ENCODE measurements around the gene CYLD.

The CYLD gene

DNA sequence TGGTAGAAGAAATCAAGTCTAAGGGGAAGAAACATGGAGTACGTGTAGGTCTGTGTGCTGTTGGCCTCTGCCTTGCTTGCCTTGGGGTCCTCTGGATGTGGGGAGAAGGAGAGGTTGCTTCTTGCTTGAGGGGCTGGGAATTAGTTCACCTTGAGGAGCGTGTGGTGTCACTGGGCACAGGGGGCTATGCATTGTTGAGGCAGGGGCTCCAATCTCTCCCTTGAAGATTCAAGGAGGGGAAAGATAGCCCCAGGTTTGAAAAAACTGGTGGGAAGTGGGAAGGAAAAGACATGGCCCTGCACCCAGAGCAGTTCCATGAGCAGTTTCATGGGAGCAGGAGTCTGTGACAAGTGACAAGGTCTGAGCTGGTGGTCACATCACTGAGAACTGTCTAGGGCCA is 103.4 kb downstream of the CYLD start:
- no peaks in the 10 kb centered on the region for H3K36me3 ChIP-seq
- no peak overlapping the region for H3K27ac ChIP-seq
- TF ChIP-seq, protein P1, sequence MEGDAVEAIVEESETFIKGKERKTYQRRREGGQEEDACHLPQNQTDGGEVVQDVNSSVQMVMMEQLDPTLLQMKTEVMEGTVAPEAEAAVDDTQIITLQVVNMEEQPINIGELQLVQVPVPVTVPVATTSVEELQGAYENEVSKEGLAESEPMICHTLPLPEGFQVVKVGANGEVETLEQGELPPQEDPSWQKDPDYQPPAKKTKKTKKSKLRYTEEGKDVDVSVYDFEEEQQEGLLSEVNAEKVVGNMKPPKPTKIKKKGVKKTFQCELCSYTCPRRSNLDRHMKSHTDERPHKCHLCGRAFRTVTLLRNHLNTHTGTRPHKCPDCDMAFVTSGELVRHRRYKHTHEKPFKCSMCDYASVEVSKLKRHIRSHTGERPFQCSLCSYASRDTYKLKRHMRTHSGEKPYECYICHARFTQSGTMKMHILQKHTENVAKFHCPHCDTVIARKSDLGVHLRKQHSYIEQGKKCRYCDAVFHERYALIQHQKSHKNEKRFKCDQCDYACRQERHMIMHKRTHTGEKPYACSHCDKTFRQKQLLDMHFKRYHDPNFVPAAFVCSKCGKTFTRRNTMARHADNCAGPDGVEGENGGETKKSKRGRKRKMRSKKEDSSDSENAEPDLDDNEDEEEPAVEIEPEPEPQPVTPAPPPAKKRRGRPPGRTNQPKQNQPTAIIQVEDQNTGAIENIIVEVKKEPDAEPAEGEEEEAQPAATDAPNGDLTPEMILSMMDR (IDR thresholded peaks at IDR 0.05; ENCODE audit: low read depth, low read length) = no peak
- no peaks in the 10 kb centered on the region for H3K9me3 ChIP-seq (ENCODE audit: severe bottlenecking)
- no peak overlapping the region for H3K4me3 ChIP-seq (ENCODE audit: low read depth, low read length)
- H3K27me3 ChIP-seq (ENCODE audit: insufficient read depth, low read depth, severe bottlenecking) = no peaks in the 10 kb centered on the region
- no peak for DNase-seq

DNA sequence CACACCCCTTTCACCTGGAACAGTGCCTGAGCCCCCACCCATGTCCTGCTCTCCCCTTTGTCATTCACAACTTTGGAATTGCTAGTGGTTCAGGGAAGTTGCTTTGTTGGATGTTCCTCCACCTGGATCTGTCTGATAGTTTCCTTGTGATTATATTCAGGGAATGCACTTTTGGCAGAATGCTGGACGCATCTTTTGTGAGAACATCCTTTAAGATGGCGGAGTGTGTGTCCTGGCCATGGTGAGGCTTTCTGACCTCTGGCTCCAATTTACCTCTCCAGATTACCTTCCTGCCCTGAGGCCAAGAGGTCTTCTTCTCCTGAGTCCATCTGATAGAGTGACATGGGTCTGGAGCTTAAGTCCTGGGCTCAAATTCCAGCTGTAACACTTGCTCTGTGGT is 104.6 kb downstream of the CYLD start:
- H3K36me3 ChIP-seq = no peaks in the 10 kb centered on the region
- H3K27me3 ChIP-seq (ENCODE audit: insufficient read depth, low read depth, severe bottlenecking) = no peaks in the 10 kb centered on the region
- TF ChIP-seq, protein P1 (IDR thresholded peaks at IDR 0.05; ENCODE audit: low read depth, low read length) = no peak
- no peak for DNase-seq
- no peak overlapping the region for H3K27ac ChIP-seq
- H3K9me3 ChIP-seq (ENCODE audit: severe bottlenecking) = no peaks in the 10 kb centered on the region
- H3K4me3 ChIP-seq (ENCODE audit: low read depth, low read length) = no peak overlapping the region

DNA sequence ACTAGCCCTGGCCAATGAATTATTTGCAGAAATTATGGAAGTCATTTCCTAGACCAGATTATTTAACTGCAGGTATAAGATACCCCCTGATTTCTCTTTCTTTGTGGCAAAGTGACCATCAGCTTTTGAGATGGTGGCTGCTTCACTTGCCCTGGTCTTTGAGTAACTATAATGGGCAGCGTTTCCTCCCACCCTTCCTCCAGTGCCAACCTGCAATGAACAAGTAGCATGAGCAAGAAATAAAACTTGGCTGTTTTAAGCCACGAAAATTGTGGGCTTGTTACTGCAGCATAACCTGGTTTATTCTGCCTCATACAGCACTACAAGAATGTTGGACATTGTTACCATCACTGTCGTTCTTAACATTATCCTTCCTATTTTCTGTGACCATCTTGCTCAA is 105.3 kb downstream of the CYLD start:
- Histone ChIP-seq H3K9me3 (ENCODE audit: severe bottlenecking) (no peaks in the 10 kb centered on the region), H3K36me3 (no peaks in the 10 kb centered on the region), H3K27me3 (ENCODE audit: insufficient read depth, low read depth, severe bottlenecking) (no peaks in the 10 kb centered on the region), H3K27ac (no peak overlapping the region), H3K4me3 (ENCODE audit: low read depth, low read length) (no peak overlapping the region)
- no peak for DNase-seq
- TF ChIP-seq, protein P1 (IDR thresholded peaks at IDR 0.05; ENCODE audit: low read depth, low read length) = no peak

DNA sequence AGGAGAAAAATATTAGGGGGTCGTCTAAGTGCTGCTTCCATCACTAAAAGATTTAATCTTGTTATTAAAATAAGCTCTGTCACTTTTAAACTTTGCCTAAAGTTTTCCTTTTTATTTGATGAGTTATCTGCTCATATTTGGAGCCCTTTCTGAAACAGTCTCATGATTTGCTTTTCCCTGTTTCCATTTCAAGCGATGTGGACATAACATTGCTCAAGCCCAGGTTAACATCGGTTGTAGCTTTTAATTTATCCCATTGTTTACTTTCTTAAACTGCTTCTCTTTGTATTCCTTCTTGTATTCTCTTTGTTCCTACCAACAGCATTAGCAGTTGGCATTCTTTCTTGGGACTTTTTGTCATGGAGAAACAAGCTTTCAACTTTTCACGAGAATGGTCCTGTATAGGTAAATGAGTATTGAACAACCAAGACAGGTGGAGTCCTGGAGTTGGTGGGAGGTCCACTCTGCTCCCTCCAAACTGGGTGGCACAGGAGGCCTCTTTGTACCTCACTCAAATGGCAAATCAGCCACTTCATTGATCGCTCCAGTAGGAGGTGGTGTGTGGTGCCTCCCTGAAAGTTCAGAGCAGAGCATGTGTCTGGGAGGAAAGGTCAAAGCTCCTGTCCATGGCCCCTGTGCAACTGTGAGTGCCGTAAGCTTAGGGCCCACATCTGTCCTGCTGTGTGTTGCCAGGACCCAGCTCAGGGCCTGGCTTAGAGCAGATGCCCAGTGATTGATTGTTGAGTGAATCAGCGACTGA is 107.0 kb downstream of the CYLD start:
- H3K27me3 ChIP-seq (ENCODE audit: insufficient read depth, low read depth, severe bottlenecking) = no peaks in the 10 kb centered on the region
- no peak overlapping the region for H3K4me3 ChIP-seq (ENCODE audit: low read depth, low read length)
- H3K36me3 ChIP-seq = no peaks in the 10 kb centered on the region
- H3K27ac ChIP-seq = no peak overlapping the region
- DNase-seq = no peak
- H3K9me3 ChIP-seq (ENCODE audit: severe bottlenecking) = no peaks in the 10 kb centered on the region
- TF ChIP-seq, protein P1 (IDR thresholded peaks at IDR 0.05; ENCODE audit: low read depth, low read length) = no peak

Measured in WERI-Rb-1 (cell line).